SU-DHL-6 (cell line): ENCODE measurements around the gene ACSL6.

Experiments used
- H2AFZ ChIP-seq: fragments of 200-600 bp; sonication (generic); 2 replicates; pipeline ENCODE4 v1.6.1; 2014; ENCODE audit warnings: low read depth, mild to moderate bottlenecking, moderate library complexity, mixed read lengths, antibody characterized with exemption, low read length; ENCODE audit not compliant: severe bottlenecking
- H3F3A ChIP-seq: fragments of 200-600 bp; shearing (Covaris generic); 2 replicates; pipeline ENCODE4 v1.6.0; 2016; ENCODE audit warnings: antibody characterized with exemption, mild to moderate bottlenecking; ENCODE audit not compliant: insufficient read depth
- H3K27ac ChIP-seq: fragments of 200-600 bp; sonication (generic); 2 replicates; pipeline ENCODE4 v1.5.1; 2016; ENCODE audit warnings: low read depth, mild to moderate bottlenecking, low read length, moderate library complexity, mixed read lengths
- H3K27me3 ChIP-seq: fragments of 200-600 bp; sonication (generic), shearing (Covaris generic); 2 replicates; pipeline ENCODE4 v1.6.0; 2014; ENCODE audit warnings: mild to moderate bottlenecking, low read length
- H3K36me3 ChIP-seq: fragments of 200-600 bp; sonication (generic); 2 replicates; pipeline ENCODE4 v1.6.1; 2014; ENCODE audit warnings: mild to moderate bottlenecking, low read length, mixed read lengths
- H3K4me2 ChIP-seq: fragments of 300-600, 200-600 bp; shearing (Covaris generic), sonication (generic); 2 replicates; pipeline ENCODE4 v1.6.0; 2014; ENCODE audit warnings: low read length, low read depth, mild to moderate bottlenecking; ENCODE audit not compliant: poor library complexity, severe bottlenecking
- H3K4me3 ChIP-seq: fragments of 200-600 bp; sonication (generic); 2 replicates; pipeline ENCODE4 v1.5.1; 2014; ENCODE audit warnings: antibody characterized with exemption, low read length, mild to moderate bottlenecking, mixed read lengths; ENCODE audit not compliant: insufficient read depth, poor library complexity, severe bottlenecking
- H3K79me2 ChIP-seq: fragments of 200-600 bp; sonication (generic); 2 replicates; pipeline ENCODE4 v1.6.1; 2014; ENCODE audit warnings: mild to moderate bottlenecking, low read length, moderate library complexity; ENCODE audit not compliant: insufficient read depth
- H3K9ac ChIP-seq: fragments of 200-600 bp; sonication (generic); 2 replicates; pipeline ENCODE4 v1.7.0; 2014; ENCODE audit warnings: mild to moderate bottlenecking, low read length
- H3K9me2 ChIP-seq: fragments of 200-600 bp; sonication (generic); replicated peaks from 2 replicates; pipeline ENCODE4 v1.6.1; 2014; ENCODE audit warnings: low read length; ENCODE audit not compliant: insufficient read depth
- H3K9me3 ChIP-seq: fragments of 200-600 bp; sonication (generic); 2 replicates; pipeline ENCODE4 v1.6.1; 2014; ENCODE audit warnings: low read length, mixed read lengths; ENCODE audit not compliant: insufficient read depth
- H4K20me1 ChIP-seq: fragments of 200-600 bp; sonication (generic); 2 replicates; pipeline ENCODE4 v1.6.1; 2014; ENCODE audit warnings: low read depth, mild to moderate bottlenecking, antibody characterized with exemption, low read length, moderate library complexity, mixed read lengths
- CTCF ChIP-seq: fragments of 200-600 bp; sonication (generic); IDR thresholded peaks from one replicate; pipeline ENCODE4 v1.5.1; 2017; ENCODE audit warnings: antibody characterized with exemption, mild to moderate bottlenecking, low read length, moderate library complexity; ENCODE audit not compliant: insufficient read depth, poor library complexity, severe bottlenecking
- EZH2phosphoT487 ChIP-seq: fragments of 200-600 bp; sonication (generic), shearing (Covaris generic); conservative IDR thresholded peaks from 2 replicates; pipeline ENCODE4 v1.6.1; 2018; ENCODE audit warnings: mild to moderate bottlenecking, antibody characterized with exemption, low read length, moderate library complexity, mixed read lengths

ACSL6 gene

DNA sequence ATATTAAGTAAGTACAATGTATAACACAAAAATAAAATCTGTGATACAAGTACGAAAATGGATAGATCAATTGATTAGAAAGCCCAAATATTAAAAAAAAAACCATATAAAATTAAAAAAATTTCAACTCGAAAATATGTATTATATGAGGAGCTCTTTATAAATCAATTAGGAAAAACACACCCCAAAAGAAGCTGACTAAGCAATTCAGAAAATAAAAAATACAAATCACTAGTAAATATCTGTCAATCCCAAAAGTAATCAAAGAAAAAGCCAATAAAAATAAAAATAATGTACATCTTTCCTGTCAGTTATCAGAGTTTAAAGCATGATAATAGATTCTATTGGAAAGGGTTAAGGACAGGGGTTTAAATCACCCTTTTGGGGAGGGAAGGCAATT lies 10.2 kb upstream of the ACSL6 start:
- Histone ChIP-seq H3K27ac (no peak overlapping the region), H3K4me3 (no peak overlapping the region), H3K79me2 (no peaks in the 10 kb centered on the region), H3K9me2 (no peaks in the 10 kb centered on the region), H3K36me3 (no peaks in the 10 kb centered on the region), H3K27me3 (no peaks in the 10 kb centered on the region), H2AFZ (no peak overlapping the region), H3K4me2 (no peak overlapping the region), H3K9me3 (no peaks in the 10 kb centered on the region), H3K9ac (no peak overlapping the region), H3F3A (no peaks in the 10 kb centered on the region), H4K20me1 (no peaks in the 10 kb centered on the region)
- no peak for TF ChIP-seq EZH2phosphoT487

GRCh38 chr5:132020568-132021339 lies 9.3 kb upstream of the ACSL6 start:
- TF ChIP-seq EZH2phosphoT487 (no peak), CTCF (no peak)
- Histone ChIP-seq H3K9me3 (no peaks in the 10 kb centered on the region), H2AFZ (no peak overlapping the region), H3K79me2 (no peaks in the 10 kb centered on the region), H3K9ac (no peak overlapping the region), H3K27me3 (no peaks in the 10 kb centered on the region), H4K20me1 (no peaks in the 10 kb centered on the region), H3K36me3 (no peaks in the 10 kb centered on the region), H3K4me3 (no peak overlapping the region), H3F3A (no peaks in the 10 kb centered on the region), H3K4me2 (no peak overlapping the region), H3K9me2 (no peaks in the 10 kb centered on the region), H3K27ac (no peak overlapping the region)

GRCh38 chr5:132019857-132020555 lies 8.5 kb upstream of the ACSL6 start:
- Histone ChIP-seq H3K9me3 (no peaks in the 10 kb centered on the region), H4K20me1 (no peaks in the 10 kb centered on the region), H2AFZ (no peak overlapping the region), H3K9ac (no peak overlapping the region), H3K79me2 (no peaks in the 10 kb centered on the region), H3K27ac (no peak overlapping the region), H3K4me2 (no peak overlapping the region), H3K9me2 (no peaks in the 10 kb centered on the region), H3K36me3 (no peaks in the 10 kb centered on the region), H3K27me3 (no peaks in the 10 kb centered on the region), H3K4me3 (no peak overlapping the region), H3F3A (no peaks in the 10 kb centered on the region)
- TF ChIP-seq CTCF (no peak), EZH2phosphoT487 (no peak)

DNA sequence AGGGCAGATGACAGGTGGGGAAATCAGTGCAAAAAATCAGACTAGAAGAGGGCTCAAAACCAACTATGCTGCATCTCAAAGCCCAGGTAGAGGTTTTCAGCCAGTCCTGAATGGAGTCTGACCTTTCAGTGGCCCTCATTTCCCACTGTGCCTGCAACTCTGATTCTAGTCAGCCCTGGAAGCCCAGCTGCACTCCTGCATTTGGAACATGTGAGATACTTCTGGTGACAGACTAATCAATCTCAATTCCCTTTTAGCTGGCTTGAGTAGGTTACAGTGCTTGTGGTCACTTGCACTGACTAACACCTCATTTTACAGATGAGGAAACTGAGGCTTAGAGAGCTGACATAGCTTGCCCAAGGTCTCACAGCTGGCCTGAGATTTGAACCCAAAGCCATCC lies 7.9 kb upstream of the ACSL6 start:
- H3K4me2 ChIP-seq, result no peak overlapping the region
- no peaks in the 10 kb centered on the region for H3K9me3 ChIP-seq
- no peaks in the 10 kb centered on the region for H3K27me3 ChIP-seq

More for the DNA sequence above, 7.9 kb upstream of the ACSL6 start:
- no peaks in the 10 kb centered on the region for H3F3A ChIP-seq
- no peaks in the 10 kb centered on the region for H3K36me3 ChIP-seq
- no peaks in the 10 kb centered on the region for H4K20me1 ChIP-seq
- no peaks in the 10 kb centered on the region for H3K9me2 ChIP-seq
- no peak overlapping the region for H3K27ac ChIP-seq
- H3K9ac ChIP-seq, result no peak overlapping the region
- H3K4me3 ChIP-seq, result no peak overlapping the region
- TF ChIP-seq CTCF, result no peak
- TF ChIP-seq EZH2phosphoT487, result no peak
- H3K79me2 ChIP-seq, result no peaks in the 10 kb centered on the region
- H2AFZ ChIP-seq, result no peak overlapping the region
